Breast epithelium (tissue), 3 donors: ENCODE measurements around the gene KLHDC8A.

Experiments used
- CTCF ChIP-seq, 3 donors: fragments of 450-650 bp; IDR thresholded peaks; one replicate each; pipeline ENCODE4 v1.5.1; 2016 to 2017; ENCODE audit warnings: antibody characterized with exemption in 3 of 3, mild to moderate bottlenecking in 3 of 3, moderate library complexity in 3 of 3
- POLR2A ChIP-seq: fragments of 450-650 bp; IDR thresholded peaks from one replicate; pipeline ENCODE4 v1.6.1; 2016; ENCODE audit warnings: antibody characterized with exemption, mild to moderate bottlenecking, moderate library complexity
- POLR2AphosphoS5 ChIP-seq, 3 donors: sonication (generic); formaldehyde crosslinking; IDR thresholded peaks; one replicate each; pipeline ENCODE4 v1.6.1; 2017; ENCODE audit warnings: antibody characterized with exemption in 3 of 3

- no peak for TF ChIP-seq CTCF (IDR thresholded peaks at IDR 0.05)
- TF ChIP-seq POLR2A, result no peak
- TF ChIP-seq POLR2AphosphoS5 (IDR thresholded peaks at IDR 0.05), result no peak
Observed at GRCh38 chr1:205340676-205341075, 16.0 kb downstream of the KLHDC8A start.
